HT-29 (cell line): Measurements from ENCODE around the gene ARHGAP33. TPM values are rescaled to one million over a fixed set of nuclear protein-coding genes. Genes with fewer than 3 reads are reported as not detected.
A peak's percentile ranks its signal among the peaks of the same experiment; 100 is the strongest.
"Not testable (repeated sequence)": the region's sequence is repeated elsewhere in the genome, so short reads cannot be mapped to it uniquely, and the experiment has no call there.

ENCODE experiments used
- DNase-seq: peaks from one replicate; pipeline ENCODE4 v3.0.0-alpha.2; 2015; ENCODE audit warnings: low spot score
- total RNA-seq: library from RNA; depleted of rRNA; stranded (reverse); fragments of >200 nt; shearing (Covaris generic); gene quantifications from 2 replicates; pipeline ENCODE4 v1.2.3, GENCODE V29; 2014

The ARHGAP33 gene
- total RNA-seq, 1 experiment from 2014 or later, result 4.0 TPM

DNA sequence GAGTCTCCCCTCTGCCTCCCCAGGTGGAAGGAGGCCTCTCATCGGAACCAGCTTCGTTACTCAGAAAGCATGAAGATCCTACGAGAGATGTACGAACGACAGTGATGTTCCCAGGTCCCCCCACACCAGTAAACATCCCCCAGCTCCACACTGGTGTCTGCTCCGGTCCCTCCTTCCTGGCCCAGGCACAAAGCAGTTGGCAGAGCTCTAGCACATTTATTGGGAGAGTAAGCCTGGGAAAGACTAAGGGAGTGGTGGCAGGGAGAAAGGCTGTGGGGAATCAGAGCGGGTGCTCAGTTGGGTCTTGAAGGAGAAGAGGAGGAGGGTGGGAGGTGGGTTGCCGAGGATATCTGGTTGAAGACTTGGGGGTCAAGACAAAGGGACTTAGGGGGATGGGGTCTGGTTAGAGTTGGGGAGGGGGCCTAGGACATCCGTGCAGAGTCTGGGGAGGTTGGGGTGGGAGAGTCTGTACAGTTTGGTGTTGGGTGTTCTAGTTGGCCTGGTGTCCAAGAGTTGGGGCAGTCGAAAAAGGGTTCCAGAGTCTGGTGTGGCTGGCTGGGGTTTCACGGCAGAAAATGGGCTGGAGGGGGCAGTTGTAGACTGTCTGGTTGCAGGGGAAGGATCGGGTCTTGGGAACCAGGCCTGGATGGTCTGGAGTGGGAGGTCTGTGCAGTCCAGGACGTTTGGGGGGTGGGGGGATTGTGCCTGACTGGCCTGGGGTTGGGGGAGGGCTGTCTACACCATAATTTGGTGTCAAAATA is 20.8 kb upstream of the ARHGAP33 start:
- no peak for DNase-seq

DNA sequence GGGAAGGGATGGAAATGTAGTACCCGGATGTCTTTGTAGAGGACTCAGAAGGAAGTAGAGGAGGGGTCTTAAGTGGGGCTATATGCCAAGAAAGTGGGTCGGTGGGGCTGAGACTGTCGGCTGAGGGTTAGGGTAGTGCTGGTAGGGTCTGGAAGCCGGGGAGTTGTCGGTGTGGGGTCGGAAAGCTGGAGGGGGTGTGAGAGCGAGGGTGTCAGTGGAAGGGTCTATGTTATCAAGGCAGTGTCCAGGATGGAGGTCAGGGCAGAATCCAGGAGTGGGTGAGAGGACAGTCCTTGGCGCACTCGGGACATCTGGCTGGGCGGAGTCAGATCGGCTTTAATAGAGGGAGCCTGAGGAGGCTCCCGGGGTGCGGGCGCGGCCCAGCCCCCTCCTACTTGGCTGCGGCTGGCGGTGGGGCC is 20.2 kb upstream of the ARHGAP33 start:
- no peak for DNase-seq

DNA sequence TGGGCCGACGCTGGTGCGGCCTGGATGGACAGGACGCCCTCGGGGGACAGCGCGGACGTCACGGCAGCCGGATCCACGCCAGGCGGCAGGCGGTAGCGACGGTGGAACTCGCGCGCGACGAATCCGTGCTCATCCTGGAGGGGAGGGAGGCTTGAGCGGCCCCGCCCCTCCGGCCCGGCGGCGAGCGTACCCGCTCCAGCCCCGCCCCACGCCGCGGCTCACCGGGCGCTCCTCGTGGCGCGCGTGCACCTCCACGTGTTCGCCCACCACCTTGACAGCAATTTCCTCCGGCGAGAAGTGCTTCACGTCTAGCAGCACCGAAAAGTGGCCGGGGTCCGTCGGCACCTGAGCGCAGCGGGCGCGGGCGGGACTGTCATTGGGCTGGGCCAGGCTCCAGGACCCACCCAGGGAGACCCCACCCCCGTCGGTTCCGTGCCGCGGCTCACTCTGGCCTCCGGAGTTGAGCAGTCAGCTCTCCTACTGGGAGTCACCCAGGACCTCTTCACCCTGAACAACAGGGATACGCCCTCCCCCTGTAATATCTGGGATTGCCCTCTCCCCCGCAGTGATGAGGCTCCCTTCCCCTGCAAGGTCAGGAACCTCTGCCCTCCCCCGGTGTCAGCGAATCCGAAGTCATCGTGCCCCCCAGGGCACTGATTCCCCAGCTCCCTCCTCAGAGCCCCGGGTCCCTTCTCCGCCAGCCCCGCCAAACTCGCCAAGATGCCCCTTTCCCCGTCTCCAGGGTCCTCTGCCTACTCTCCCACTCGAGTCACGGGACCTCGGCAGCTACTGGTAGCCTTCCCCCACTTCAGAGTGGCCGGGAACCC is 19.6 kb upstream of the ARHGAP33 start:
- DNase-seq, result peak; percentile 74

DNA sequence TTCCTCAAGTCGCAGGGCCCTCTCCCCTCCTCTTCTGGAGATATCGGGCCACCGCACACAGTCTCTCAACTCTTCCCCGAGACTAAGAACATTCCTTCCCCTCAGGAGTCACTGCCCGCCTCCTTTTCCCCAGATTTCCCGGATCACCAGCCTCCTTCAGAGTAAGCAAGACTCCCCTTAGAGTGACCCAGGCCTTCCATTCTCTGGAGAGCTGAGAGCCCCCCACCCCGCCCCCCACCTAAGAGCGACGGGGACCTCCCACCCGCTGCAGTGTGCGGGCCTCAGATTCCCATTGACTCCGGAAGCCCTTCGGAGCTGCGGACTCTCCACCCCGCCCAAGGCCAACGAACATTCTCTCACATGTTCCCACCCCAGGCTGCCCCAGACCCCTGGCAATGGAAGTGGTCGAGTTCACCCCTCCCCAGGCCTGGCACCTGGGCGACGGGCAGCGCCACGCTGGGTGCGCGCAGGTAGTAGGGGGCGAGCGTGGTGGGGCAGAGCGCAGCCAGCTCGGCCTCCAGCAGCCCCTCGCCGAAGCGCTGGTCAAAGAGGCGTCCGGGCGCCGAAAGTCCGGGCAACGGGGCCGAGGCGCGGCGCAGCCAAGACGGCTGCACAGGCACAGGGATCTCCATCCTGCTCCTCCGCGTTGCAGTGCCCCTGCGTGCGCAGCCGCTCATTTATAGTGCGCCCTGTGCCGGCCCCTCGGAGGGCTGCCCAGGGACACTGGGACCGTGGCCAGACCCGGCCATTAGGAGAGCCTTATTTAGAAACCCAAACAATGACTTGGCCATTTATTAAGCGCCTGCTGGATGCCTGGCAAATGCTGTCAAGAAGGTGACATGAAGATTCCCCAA is 18.8 kb upstream of the ARHGAP33 start, which contains the start of gene HSPB6:
Gene HSPB6, minus strand, starts transcription at position 653 of the 854 bp plus-strand sequence. Its CDS starts 21 bp downstream, at position 632.
- DNase-seq, result no peak

DNA sequence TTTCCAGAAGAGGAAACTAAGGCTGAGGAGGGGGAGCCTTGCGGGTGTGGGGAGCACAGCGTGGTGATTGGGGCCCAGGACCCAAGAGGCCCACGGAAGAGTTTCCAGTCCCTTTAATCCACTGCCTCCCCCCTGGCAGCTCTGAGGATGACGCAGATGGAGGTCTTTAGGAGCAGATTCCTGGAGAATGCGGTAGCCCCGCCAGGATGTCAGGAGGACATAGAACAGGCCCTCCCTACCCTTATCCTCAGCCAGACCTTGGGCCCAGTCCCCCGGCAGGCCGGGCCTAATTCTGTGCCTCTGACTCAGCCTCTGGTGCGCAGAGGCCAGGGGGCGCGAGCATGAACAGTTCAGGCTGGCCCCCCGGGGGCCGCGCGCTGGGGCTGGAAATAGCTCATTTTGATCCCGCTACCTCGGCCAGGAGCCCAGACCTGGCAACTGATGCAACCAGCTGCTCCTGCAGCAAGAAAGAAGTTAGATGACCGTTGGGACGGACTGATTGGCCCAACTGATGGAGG is 18.1 kb upstream of the ARHGAP33 start:
- DNase-seq, result no peak

DNA sequence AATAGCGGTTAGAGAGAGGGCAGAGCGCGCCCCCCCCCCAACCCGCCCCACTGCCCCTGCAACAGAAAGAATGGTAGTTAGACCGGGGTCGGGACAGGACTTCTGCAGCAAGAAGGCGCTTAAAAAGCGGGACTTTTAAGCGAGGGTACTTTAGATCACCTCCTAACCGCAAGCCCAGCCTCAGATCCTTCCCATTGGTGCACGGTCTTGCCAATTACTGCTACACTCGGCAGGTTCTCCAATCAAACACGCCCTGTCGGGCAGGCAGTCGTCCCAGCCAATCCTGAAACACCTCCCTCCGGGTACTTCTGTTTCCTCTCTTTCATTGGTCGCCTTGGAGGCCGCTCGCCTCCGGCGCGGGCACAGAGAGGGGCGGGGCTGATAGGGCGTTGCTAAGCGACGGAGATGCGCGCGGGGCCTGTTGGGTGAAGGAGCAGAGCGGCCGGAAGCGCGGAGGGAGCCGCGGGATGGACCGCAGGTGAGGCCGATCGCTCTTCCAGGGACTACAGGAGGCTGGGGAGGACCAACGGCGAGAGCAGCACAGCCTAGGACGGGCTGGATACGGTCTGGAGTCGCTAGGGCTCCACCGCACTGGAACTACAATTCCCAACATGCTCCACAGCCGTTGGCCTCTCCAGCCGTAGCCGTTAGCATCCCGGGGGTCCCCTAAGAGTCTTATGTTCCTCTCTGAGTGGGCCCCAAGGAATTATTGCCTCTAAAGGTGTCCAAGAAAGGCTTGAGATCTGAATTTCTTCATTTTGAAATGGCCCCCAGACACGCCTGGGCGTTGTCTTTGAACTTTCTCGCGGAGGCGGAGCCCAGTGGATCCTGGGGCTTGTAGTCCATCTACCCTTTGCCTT is 17.4 kb upstream of the ARHGAP33 start, which contains the start of gene PROSER3:
Gene PROSER3, plus strand, starts transcription at position 428 of the 860 bp plus-strand sequence. Its CDS starts 40 bp downstream, at position 468.
- DNase-seq, result peak; percentile 100

DNA sequence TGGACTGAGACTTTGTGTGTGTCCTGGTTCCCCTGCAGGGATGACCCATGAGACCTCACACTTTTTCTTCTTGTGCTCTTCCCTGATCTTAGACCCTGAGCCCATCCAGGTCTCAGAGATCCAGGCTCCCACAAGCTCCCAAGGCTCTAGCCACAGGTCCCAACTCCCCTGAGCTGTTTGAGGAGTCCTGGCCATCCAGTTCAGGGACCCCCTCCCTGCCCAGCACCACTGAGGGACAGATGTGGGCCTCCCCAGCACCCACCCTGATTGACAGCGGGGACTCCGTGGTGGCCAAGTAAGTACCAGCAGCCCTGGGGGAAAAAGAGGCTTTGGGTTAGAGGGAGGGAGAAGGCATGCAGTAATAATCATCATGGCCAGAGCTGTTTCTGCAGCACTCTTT is 15.7 kb upstream of the ARHGAP33 start:
- no peak for DNase-seq

DNA sequence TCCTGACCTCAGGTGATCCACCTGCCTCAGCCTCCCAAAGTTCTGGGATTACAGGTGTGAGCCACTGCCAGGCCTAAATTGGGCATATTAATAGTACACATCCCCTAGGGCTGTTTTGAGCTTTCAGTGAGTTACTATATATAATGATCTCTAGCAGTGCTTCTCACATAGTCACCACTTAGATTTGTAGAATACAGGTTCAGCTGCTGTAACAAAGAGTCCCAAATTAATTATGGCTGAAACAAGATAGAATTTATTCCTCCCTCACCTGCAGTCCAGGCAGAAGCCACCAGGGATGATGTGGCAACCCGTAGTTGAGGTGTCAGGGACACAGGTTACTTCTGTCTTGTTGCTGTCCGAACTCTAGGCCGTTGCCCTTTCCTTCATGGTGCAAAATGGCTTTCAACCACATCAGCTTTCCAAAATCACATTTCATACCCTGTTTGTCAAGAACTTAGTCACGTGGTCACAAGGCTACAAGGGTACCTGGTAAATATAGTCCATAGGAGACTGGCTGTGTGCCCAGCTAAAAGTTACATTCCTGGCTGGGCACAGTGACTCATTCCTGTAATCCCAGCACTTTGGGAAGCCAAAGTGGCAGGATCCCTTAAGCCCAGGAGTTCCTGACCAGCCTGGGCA is 14.5 kb upstream of the ARHGAP33 start:
- DNase-seq, result no peak

DNA sequence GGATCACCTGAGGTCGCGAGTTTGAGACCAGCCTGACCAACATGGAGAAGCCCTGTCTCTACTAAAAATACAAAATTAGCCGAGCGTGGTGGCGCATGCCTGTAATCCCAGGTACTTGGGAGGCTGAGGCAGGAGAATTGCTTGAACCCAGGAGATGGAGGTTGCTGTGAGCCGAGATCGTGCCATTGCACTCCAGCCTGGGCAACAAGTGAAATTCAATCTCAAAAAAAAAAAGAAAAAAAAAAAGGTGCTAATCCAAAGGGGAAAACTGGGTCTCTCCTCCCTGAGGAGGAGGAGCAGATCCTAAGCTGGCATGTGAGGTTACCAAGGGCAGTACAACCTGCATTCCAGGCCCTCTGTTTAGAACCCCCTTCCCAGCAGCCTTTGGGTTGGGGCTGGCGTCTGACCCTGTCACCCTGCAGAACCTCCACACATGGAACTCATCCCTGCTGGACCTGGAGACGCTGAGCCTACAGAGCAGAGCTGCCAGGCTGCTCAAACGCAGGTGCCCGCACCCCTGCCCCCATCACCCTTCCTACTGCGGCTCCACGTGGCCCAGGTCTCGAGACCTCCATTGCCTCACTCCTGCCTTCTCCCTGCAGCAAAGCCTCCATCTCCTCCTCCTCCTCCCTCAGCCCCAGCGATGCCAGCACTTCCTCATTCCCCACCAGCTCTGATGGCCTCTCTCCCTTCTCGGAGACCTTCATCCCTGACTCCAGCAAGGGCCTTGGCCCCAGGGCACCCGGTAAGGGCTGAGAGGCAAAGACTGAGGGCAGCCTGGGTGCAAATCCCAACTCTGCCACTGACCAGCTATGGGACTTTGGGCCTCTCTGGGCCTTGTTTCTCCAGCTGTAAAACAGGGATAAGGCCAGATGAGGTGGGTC is 10.7 kb upstream of the ARHGAP33 start:
- no peak for DNase-seq

DNA sequence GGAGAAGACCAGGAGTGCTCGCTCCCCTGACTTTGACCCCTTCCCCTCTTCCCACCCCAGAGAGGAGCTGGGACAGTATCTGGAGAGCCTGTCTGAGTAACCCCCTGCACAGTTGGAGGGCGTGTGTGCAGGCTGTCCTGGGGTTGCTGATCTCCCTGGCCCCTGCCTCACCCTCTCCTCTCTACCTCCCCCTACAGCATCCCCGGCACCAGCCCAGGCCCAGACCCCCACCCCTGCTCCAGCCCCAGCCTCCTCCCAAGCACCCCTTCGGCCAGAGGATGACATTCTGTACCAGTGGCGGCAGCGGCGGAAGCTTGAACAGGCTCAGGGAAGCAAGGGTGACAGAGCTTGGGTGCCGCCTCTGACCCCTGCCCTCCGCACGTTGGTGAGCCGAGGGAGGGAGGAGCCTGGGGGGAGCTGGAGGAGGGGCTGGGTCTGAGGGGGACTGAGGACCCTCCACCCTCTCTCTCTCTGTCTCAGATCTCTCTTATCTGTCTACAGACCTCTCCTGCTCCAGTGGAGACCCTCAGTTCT is 8.7 kb upstream of the ARHGAP33 start:
- no peak for DNase-seq

DNA sequence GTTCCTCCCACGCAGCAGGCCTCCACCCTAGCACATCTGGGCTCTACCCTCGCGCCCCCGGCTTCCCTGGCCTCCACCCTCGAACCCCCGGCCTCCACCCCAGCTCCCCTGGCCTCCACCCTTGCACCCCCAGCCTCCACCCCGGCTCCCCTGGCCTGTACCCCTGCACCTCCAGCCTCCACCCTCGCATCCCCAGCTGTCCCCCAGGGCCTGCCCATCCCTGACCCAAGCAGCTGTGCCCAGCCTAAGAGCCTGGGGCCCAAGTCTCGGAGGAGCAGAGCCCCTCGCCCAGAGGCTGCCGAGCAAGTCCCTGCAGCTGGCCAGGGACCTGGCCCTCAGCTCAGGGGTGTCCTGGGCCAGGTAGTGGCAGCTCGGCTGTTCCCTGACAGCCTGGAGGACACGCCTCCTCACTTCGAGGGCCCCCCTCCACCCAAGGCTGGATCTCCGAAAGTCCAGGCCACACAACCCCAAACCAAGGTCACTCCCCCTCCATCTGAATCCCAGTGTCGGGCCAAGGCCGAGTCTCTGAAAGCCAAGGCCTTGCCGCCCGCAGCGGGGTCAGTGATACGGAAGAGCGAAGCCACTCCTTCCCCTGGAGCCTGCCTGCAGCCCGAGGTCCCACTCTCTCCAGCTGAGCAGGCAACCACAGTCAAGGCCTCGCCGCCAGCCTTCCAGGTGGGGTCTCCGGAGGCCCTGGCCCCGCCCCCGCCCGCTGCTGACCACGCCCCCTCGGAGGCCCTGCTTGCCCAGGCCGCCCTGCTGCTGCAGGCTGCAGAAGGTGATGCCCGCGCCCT is 7.9 kb upstream of the ARHGAP33 start:
- no peak for DNase-seq

DNA sequence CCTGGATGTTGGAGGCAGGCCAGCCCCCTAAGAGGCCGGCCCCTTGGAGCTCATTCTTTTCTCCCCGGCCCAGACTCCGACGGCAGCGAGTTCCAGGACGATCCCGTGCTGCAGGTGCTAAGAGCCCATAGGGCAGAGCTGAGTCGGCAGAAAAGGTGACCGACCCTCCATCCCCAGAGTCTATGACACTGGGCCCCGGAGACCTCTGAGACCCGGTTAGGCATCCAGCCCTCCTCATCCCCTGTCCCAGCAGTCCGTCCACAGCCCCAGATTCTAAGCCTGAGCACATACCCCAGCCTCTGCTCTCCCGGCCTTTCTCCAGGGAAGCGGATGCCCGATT is 7.3 kb upstream of the ARHGAP33 start:
- DNase-seq, result no peak

DNA sequence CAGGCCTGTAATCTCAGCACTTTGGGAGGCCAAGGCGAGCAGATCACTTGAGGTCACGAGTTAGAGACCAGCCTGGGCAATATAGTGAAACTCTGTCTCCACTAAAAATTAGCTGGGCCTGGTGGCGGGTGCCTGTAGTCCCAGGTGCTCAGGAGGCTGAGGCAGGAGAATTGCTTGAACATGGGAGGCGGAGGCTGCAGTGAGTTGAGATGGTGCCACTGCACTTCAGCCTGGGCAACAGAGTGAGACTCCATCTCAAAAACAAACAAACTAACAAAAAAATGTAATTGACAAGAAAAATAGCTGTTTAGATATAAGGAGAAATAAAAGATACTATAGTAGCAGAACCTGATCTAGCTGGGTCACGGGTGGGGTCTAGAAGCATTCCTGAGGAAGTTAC is 3.0 kb upstream of the ARHGAP33 start:
- not testable (repeated sequence) for DNase-seq

DNA sequence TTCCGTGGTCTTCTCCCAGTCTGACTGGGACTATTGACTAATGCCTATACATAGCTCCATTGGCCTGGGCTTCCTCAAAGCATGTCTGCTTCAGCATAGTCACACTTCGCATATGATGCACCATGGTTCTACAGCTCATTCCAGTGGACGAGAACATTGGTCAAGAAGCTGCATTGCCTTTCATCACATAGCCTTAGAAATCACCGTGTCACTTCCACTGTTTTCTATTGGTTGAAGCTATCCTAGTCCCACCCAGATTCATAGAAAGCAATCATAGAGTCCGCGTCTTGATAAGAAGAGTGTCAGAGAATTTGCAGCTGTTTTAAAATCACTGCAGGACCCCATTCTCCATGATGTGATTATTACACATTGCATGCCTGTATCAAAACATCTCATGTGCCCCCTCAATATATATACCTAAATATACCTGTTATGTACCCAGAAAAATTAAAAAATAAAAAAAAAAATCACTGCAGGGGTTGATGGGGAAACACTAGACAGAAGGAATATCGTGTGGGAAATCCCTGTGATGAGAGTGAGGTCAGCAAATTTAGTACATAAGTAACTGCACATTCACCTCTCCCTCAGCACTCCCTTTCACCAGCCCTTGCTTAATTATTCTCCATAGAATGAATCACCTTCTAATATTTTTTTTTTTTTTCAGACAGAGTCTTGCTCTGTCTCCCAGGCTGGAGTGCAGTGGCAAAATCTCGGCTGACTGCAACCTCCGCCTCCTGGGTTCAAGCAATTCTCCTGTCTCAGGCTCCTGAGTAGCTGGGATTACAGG is 2.2 kb upstream of the ARHGAP33 start:
- peak; percentile 30 for DNase-seq

DNA sequence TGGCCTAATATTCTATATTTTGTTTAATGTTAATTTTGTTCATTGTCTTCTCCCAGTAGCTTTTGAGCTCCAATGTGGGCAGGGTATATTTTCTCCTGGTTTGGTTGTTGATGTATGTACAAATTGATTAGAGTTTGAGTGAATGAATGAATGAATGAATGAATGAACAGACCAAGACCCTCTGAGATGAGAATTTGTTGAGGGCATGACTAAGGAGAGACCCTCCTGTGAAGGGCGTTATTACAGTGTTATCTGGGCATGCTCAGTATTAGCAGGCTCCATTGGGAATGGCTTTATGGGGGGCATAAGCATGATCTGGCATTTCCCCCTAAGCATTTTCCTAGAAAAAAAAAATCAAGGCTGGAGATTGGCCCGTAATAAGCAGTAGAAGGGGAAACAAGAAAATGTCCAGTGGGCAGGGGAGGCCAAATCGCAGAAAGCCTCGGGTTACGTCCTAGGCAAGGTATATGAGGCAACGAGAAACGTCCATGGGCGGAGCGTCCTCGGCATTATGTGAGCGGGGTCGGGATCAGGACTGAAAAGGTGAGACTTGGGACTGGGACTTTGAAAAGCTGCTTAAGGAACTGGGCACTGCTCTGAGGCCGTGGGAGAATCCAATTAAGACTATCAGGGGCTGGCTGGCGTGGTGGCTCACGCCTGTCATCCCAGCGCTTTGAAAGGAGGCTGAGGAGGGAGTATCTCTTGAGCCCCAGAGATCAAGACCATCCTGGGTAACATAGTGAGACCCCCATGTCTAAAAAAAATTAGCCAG is 904 bp upstream of the ARHGAP33 start:
- no peak for DNase-seq

DNA sequence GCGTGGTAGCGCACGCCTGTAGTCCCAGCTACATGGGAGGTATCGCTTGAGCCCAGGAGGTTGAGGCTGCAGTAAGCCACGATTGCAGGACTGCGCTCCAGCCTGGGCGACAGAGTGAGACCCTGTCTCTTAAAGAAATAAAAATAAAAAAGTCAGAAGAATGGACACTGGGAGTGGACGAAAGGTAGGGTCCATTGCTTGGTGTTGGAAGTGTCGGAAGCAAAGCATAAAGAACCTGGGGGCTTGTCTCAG is 392 bp upstream of the ARHGAP33 start:
- DNase-seq, result no peak
